WTC11 (cell line): ENCODE results near the gene IL9R. TPM values are rescaled to one million over a fixed set of nuclear protein-coding genes. Genes with fewer than 3 reads are reported as not detected.
"Not testable (repeated sequence)": the region's sequence is repeated elsewhere in the genome, so short reads cannot be mapped to it uniquely, and the experiment has no call there.

Source experiments
- ATAC-seq: fragments of 200-7000 bp; cut with Tn5 transposase; 2 replicates; pipeline ENCODE4 v1.10.0; 2021; ENCODE audit warnings: mild to moderate bottlenecking, moderate library complexity
- CTCF ChIA-PET: fragments of 300-600 bp; sonication (Branson Sonifier 250); formaldehyde crosslinking; loops from one replicate; lab custom pipeline; 2021; ENCODE audit warnings: antibody characterized with exemption; lab: Charles Lee
- POLR2A ChIA-PET: fragments of 350-600 bp; sonication (Branson Sonifier 250); formaldehyde crosslinking; loops from one replicate; lab custom pipeline; 2021; ENCODE audit warnings: antibody characterized with exemption; lab: Charles Lee
- DNase-seq: peaks from one replicate; pipeline ENCODE4 v3.0.0; 2021; ENCODE audit warnings: low spot score
- H3K27ac Mint-ChIP-seq: 2 replicates; pipeline ENCODE4 v1.8.0; 2021; ENCODE audit warnings: mixed read lengths
- H3K27me3 Mint-ChIP-seq: 2 replicates; pipeline ENCODE4 v1.8.0; 2021; ENCODE audit warnings: low read depth, mild to moderate bottlenecking, moderate library complexity, mixed read lengths
- H3K36me3 Mint-ChIP-seq: 2 replicates; pipeline ENCODE4 v1.8.0; 2021; ENCODE audit warnings: mixed read lengths
- H3K4me1 Mint-ChIP-seq: 2 replicates; pipeline ENCODE4 v1.8.0; 2022; ENCODE audit warnings: mixed read lengths
- H3K4me3 Mint-ChIP-seq: 2 replicates; pipeline ENCODE4 v1.8.0; 2021; ENCODE audit warnings: mild to moderate bottlenecking, moderate library complexity, mixed read lengths
- H3K9me3 Mint-ChIP-seq: 2 replicates; pipeline ENCODE4 v1.8.0; 2021; ENCODE audit warnings: mixed read lengths
- total RNA-seq: library from RNA; stranded (reverse); gene quantifications from 3 replicates; pipeline ENCODE4 v1.2.3, GENCODE V29; 2021

IL9R gene
- total RNA-seq, 1 experiment from 2014 or later, result 1.3 TPM

GRCh38 chrX:156019846-156020245 lies 22.4 kb downstream of the IL9R start:
- H3K36me3 Mint-ChIP-seq, H3K4me3 Mint-ChIP-seq, H3K4me1 Mint-ChIP-seq, POLR2A ChIA-PET, ATAC-seq, DNase-seq, CTCF ChIA-PET, H3K27me3 Mint-ChIP-seq, H3K9me3 Mint-ChIP-seq, H3K27ac Mint-ChIP-seq: not testable (repeated sequence)

GRCh38 chrX:156023002-156023401 lies 25.5 kb downstream of the IL9R start:
- H3K27me3 Mint-ChIP-seq, DNase-seq, H3K27ac Mint-ChIP-seq, H3K4me1 Mint-ChIP-seq, ATAC-seq, H3K36me3 Mint-ChIP-seq, H3K4me3 Mint-ChIP-seq, H3K9me3 Mint-ChIP-seq, CTCF ChIA-PET, POLR2A ChIA-PET: not testable (repeated sequence)

GRCh38 chrX:156024949-156025492 lies 27.5 kb downstream of the IL9R start:
- POLR2A ChIA-PET, H3K27me3 Mint-ChIP-seq, H3K9me3 Mint-ChIP-seq, DNase-seq, H3K4me3 Mint-ChIP-seq, ATAC-seq, CTCF ChIA-PET, H3K4me1 Mint-ChIP-seq, H3K27ac Mint-ChIP-seq, H3K36me3 Mint-ChIP-seq: not testable (repeated sequence)

GRCh38 chrX:156028653-156029237 lies 31.2 kb downstream of the IL9R start:
- H3K4me3 Mint-ChIP-seq, H3K4me1 Mint-ChIP-seq: not testable (repeated sequence)

GRCh38 chrX:156029296-156029695 lies 31.8 kb downstream of the IL9R start:
- H3K27ac Mint-ChIP-seq, POLR2A ChIA-PET, H3K27me3 Mint-ChIP-seq, DNase-seq, ATAC-seq, H3K4me3 Mint-ChIP-seq, CTCF ChIA-PET, H3K36me3 Mint-ChIP-seq, H3K9me3 Mint-ChIP-seq, H3K4me1 Mint-ChIP-seq: not testable (repeated sequence)

More at GRCh38 chrX:156028653-156029237, 31.2 kb downstream of the IL9R start:
- ATAC-seq, H3K27ac Mint-ChIP-seq, H3K36me3 Mint-ChIP-seq, CTCF ChIA-PET, H3K9me3 Mint-ChIP-seq, DNase-seq, POLR2A ChIA-PET, H3K27me3 Mint-ChIP-seq: not testable (repeated sequence)

- H3K27ac Mint-ChIP-seq, DNase-seq, H3K36me3 Mint-ChIP-seq, ATAC-seq, CTCF ChIA-PET, POLR2A ChIA-PET, H3K9me3 Mint-ChIP-seq, H3K4me3 Mint-ChIP-seq, H3K27me3 Mint-ChIP-seq, H3K4me1 Mint-ChIP-seq: not testable (repeated sequence)
Observed at GRCh38 chrX:156029707-156030442, 32.4 kb downstream of the IL9R start.

- CTCF ChIA-PET, DNase-seq, H3K9me3 Mint-ChIP-seq, H3K4me3 Mint-ChIP-seq, H3K27ac Mint-ChIP-seq, H3K27me3 Mint-ChIP-seq, ATAC-seq, H3K4me1 Mint-ChIP-seq, POLR2A ChIA-PET, H3K36me3 Mint-ChIP-seq: not testable (repeated sequence)
Observed at GRCh38 chrX:156030474-156030873, 33.0 kb downstream of the IL9R start.

Other genes with a start within 250 kb of the IL9R start
- 22.1 to 26.9 TPM (median 24.1 TPM) in 3 replicates for gene VAMP7, start 116.4 kb upstream of the IL9R start, total RNA-seq